HG03520 (cell line): ENCODE results near the gene CCDC70.
A peak's percentile ranks its signal among the peaks of the same experiment; 100 is the strongest.
"Not testable (repeated sequence)": the region's sequence is repeated elsewhere in the genome, so short reads cannot be mapped to it uniquely, and the experiment has no call there.

Experiments
- ATAC-seq: cut with Tn5 transposase; IDR thresholded peaks from one replicate; pipeline ENCODE4 v1.9.1; 2021; ENCODE audit warnings: mild to moderate bottlenecking, moderate library complexity; ENCODE audit not compliant: unreplicated experiment

CCDC70 gene

DNA sequence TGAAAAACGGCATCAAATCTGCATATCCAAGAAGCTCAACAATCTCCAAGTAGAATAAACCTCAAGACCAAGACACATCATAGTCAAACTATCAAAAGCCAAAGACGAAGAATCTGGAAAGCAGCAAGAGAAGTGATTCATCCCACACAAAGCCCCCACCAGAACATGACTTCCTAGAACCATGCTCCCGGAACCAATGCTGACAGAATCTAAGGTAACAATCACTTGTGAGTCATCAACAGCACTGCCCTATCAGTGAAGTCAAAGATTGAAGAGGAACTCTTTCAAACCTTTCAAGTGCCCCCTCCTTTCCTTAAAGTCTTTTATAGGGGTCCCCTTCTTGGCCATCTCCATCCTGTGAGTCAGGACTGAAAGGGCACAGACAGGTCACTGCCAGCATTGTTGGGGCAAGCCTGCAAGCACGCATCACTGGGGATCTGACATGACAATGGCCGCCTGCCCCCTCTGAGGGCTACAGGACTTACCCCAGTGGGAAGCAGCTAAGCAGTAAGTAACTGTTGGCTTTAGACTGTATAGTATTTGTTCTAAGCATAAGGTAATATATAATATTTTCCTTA, at the start of gene CCDC70:
Gene CCDC70 (plus strand): TSS at position 247 of the 578 bp plus-strand sequence. CDS start 3,443 bp downstream, outside the sequence.
- ATAC-seq = no peak

- no peak for ATAC-seq
Observed at GRCh38 chr13:51814071-51814470, 47.7 kb upstream of the CCDC70 start.

- peak; percentile 80 for ATAC-seq
Observed at GRCh38 chr13:51814825-51815650, 46.7 kb upstream of the CCDC70 start.

DNA sequence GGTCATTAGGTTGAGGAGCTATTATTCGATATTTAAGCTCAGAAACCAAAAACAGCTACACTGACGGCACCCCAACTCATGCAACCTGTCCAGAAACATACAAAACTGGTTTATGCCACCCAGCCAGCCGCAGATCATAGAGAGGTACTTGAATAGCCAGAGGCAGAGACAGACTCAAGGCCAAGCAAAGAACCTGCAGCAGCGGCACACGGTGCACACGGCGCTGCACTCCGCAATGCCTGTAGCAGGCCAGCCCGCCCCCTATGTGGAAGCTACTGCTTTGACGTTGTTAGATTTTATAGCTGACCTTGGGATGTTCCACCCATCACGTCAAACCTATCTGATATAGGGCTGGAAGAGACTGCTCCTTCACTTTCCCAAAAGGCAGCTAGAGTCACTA, 45.9 kb upstream of the CCDC70 start:
- ATAC-seq = no peak

- ATAC-seq = no peak
Observed at GRCh38 chr13:51816604-51817249, 45.0 kb upstream of the CCDC70 start.

DNA sequence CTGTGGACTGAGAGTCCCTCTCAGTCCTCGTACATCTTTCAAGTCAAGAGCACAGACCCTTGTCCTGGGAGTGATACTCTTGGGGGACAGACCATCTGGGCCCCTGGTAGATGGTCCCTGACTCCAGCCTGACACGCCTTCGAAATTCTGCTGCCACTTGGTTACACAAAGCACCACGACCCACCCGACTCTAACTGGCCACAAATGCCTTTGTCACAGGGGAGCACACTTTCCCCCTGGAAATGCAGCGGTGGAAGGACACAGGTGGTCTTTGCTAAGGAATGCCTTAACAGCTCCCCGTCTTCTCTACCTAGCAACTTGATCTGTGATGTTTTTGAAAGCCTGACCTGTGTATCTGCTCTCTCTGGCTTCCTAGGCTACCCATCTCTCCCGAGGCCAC, 44.1 kb upstream of the CCDC70 start:
- no peak for ATAC-seq

- no peak for ATAC-seq
Observed at GRCh38 chr13:51818276-51818675, 43.5 kb upstream of the CCDC70 start.

DNA sequence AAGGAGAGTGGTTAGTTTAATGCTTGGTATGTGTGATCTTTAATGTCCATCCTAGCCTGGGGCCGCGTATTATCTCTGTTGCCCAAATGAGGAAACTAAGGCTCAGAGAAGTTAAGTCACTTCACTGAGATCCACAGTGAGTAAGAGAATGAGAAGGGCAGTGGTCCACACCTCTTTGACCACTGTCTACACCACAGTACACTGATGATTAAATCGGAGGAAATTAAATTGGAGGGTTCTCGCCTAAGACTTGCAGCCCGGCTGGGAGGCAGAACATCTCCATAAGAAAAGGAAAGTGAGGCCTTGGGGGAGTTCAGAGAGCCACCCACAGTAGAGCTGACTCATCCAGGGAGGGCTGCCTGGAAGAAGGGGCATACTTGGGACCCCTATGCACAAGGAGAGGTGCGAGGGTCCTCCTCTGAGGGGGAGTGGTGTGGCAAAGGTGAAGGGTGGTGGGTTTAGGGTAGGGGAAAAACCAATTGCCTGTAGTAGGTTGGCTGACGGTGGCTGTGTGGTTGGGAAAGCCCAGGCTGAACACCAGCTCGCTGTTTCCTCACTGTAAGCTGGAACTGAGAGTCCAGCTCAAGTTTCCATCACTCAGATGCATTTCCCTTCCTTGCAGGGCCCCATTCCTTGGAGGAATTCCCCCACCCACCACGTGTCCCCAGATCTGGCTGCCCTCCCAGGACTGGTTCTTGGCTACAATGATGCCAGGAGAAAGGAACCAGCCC, 42.8 kb upstream of the CCDC70 start:
- no peak for ATAC-seq

DNA sequence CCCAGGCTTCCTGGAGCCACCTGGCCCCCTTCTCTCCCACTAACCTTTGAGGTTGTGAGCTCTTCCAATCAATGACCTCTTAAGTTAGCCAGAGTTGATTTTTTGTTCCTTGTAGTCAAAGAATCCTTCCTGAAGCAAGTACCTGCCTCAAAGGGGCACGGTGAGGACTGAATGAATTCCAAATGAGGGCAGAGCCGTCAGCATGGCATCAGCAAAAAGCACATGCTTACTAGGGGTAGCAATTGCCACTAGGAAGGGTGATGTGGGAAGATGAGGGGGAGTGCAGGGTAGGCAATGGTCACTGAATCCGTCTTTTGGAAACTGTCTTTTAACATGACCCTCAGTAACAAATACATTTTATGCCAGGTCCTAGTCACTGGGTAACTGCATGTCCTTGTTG, 42.2 kb upstream of the CCDC70 start:
- no peak for ATAC-seq

- no peak for ATAC-seq
Observed at GRCh38 chr13:51820016-51820597, 41.7 kb upstream of the CCDC70 start.

- no peak for ATAC-seq
Observed at GRCh38 chr13:51821606-51822005, 40.2 kb upstream of the CCDC70 start.

- ATAC-seq = no peak
Observed at GRCh38 chr13:51822106-51822815, 39.5 kb upstream of the CCDC70 start.

GRCh38 chr13:51823359-51823758, 38.4 kb upstream of the CCDC70 start:
- ATAC-seq = no peak

- ATAC-seq = no peak
Observed at GRCh38 chr13:51823863-51824262, 37.9 kb upstream of the CCDC70 start.

- not testable (repeated sequence) for ATAC-seq
Observed at GRCh38 chr13:51824712-51825111, 37.1 kb upstream of the CCDC70 start.

DNA sequence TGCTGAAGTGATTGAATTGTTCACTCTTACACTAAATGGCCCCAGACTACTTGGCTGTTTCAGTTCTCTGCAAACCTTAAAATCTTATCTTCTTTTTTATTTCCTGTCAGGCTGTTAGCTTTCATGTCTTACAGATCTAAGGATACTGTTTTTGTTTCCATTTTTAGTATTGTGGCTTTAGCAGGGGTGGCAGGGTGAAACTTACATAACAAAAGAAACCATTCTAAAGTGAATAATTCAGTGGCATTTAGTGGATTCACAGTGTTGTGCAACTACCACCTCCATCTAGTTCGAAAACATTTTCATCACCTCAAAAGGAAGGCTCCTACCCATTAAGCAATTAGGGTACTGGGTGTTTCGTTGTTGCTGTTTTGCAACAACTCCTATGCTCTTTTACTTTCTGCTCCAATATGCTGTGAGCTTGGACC, 36.6 kb upstream of the CCDC70 start:
- no peak for ATAC-seq

DNA sequence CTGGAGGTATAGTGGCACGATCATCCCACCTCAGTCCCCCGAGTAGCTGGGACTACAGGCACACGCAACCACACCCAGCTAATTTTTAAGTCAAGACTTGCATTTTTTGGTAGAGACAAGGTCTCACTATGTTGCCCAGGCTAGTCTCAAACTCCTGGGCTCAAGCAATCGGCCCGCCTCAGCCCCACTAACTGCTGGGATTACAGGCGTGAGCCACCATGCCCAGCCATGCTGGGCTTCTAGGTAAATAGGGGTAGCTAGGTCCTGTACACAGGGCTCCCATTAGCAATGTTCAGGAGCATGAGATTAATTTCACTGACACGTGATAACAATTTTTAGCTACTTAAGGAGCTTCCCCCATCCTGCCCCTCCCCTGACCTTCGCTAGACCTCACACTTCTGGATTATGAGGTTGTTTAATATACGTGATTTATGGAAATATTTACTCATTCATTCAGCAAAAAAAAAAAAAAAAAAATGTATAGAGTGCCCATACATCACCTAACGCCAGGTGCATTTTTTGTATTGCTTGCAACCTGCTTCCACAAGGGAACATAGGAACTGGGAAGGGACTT, 36.0 kb upstream of the CCDC70 start:
- ATAC-seq = no peak

- ATAC-seq = no peak
Observed at GRCh38 chr13:51826606-51827005, 35.2 kb upstream of the CCDC70 start.

- ATAC-seq = no peak
Observed at GRCh38 chr13:51827254-51827653, 34.5 kb upstream of the CCDC70 start.
